Left ventricle myocardium superior (tissue), 1 donor: ENCODE data around the gene IRAK1. TPM values are rescaled to one million over a fixed set of nuclear protein-coding genes. Genes with fewer than 3 reads are reported as not detected.

Source experiments
- ATAC-seq: fragments of 200-7000 bp; cut with Tn5 transposase; one replicate; pipeline ENCODE4 v1.9.1; 2020; ENCODE audit warnings: mild to moderate bottlenecking, moderate library complexity
- DNase-seq: peaks from one replicate; pipeline ENCODE4 v3.0.0-alpha.2; 2020
- intact Hi-C: fragments of 100-400 bp; cut with micrococcal nuclease; formaldehyde crosslinking; loops from one replicate; pipeline ENCODE4 v1.11.0; 2022
- total RNA-seq: library from RNA; stranded (reverse); fragmentation: NEBNext Ultra II Directional; extraction: Animal tissue kit (Norgen Biotek cat#: 25700); gene quantifications from one replicate; pipeline ENCODE4 v1.2.1, GENCODE V29; 2021
- donor health status: DM: no; HTN: yes; CAD: no; lungs with severe emphysema.

IRAK1 gene
- total RNA-seq, 1 donor from 2014 or later, result 33.9 TPM

GRCh38 chrX:154023276-154024000 lies 3.7 kb upstream of the IRAK1 start:
- intact Hi-C loops, result no loop called here
- DNase-seq, result no peak
- no peak for ATAC-seq

DNA sequence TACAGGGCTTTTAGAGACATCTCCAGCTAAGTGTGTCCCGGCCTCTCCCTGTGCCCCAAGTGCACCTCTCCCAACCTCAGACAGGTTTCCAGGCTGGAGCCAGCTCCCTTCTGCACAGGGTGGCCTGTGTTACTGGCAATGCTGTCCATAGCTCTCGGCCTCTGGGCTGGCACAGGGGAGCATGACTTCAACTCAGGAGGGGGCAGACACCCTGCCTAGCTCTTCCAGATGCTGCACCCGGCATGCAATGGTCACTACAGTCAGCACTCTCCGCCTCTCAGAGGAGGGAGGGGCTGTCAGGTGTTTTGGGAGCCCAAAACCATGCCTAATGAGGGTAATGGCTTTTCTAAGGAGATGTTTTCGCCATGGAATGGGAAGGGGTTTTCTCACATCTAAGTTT lies 2.4 kb upstream of the IRAK1 start:
- intact Hi-C loops, result no loop called here
- DNase-seq (no peak), ATAC-seq (no peak)

- intact Hi-C loops, result no loop called here
- ATAC-seq (no peak), DNase-seq (no peak)
Measured at GRCh38 chrX:154021131-154021611, 1.5 kb upstream of the IRAK1 start.

- intact Hi-C loops, result no loop called here
- DNase-seq, result no peak
- ATAC-seq, result peak; percentile 4
Measured at GRCh38 chrX:154020536-154021115, 924 bp upstream of the IRAK1 start.

DNA sequence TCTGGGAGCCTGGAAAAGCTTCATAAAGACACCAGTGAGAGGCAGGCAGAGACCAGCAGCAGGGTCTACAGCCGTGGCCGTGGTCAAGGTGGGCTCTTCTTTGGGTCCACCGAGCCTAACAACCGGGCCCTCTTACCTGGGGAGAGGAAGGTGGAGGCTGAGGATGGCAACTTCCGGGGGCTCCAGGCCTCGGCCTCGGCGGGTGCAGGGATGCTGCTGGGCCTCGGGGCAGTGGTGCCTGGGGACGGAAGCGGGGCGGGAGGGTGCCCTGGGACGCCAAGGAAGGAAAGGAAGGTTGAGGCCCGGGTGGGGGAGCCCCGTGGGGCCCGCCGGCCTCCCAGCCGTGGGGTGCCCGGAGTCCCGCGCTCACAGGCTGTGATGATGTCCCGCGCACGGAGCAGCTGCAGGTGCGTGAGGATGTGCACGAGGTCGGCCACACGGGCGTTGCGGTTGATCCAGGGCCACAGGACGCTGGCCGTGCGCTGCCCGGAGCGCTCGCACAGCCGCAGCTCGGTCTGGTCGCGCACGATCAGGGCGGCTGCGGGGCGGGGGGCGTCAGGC lies 561 bp downstream of the IRAK1 start:
- intact Hi-C loops, result no loop called here
- DNase-seq, result no peak
- no peak for ATAC-seq

DNA sequence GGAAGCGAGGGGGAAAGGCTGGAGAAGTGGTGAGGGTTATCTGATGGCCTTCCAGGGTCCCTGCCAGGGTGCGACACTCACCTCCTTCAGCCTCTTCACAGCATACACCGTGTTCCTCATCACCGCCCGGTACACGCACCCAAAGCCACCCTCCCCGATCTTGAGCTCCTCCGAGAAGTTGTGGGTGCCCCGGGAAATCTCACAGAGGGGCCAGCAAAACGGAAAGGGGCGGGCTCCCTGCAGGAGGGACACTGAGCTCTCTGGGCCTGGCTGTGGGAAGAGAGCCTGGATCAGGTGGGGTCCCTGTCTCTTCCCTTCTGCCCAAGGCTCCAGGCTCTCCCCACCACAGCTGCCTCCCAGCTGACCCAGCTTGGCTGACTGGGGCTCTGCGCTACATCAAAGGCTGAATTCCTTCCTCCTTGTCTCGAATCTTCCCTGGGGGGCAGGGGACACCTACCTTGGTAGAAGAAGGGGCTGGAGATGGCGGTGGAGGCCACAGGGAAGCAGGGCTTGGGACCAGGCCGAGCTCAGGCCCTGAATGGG lies 1.1 kb downstream of the IRAK1 start:
- no peak for ATAC-seq
- intact Hi-C loops, result no loop called here

GRCh38 chrX:154017766-154018517 lies 1.8 kb downstream of the IRAK1 start:
- ATAC-seq, result no peak
- intact Hi-C loops, result no loop called here
- DNase-seq, result no peak

More for the DNA sequence above, 1.1 kb downstream of the IRAK1 start:
- DNase-seq, result no peak

DNA sequence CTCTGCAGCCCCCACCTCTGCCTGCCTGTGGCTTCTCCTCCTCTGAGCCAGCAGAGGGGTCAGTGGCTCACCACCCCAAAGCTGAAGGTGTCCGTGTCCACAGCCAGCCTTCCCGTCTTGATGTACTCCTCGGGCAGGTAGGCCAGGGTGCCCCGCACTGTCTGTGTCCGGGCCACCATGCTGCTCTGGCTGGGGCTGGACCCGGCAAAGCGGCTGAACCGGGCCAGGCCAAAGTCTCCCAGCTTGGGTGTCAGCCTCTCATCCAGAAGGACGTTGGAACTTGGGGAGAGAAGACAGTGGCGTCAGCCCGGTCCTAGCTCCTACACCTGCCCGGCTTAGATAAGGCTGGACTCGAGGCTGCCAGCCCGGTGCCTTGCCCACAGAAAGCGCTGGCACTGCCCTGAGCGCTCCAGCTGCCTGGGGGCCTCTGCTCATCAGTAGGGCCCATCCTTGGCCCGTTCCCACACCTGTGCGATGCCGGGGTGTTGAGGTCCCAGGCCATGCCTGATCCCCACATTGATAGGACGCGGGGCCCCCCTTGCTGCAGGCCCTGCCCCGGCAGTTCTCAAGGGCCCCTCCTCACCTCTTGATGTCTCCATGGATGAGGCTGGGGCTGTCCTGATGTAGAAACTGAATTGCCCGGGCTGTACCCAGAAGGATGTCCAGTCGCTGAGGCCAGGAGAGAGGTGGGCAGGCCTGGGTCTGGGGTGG lies 3.2 kb downstream of the IRAK1 start:
- DNase-seq, result no peak
- intact Hi-C loops, result no loop called here
- no peak for ATAC-seq

- ATAC-seq (no peak), DNase-seq (no peak)
- intact Hi-C loops, result no loop called here
Measured at GRCh38 chrX:154015581-154016264, 4.0 kb downstream of the IRAK1 start.

DNA sequence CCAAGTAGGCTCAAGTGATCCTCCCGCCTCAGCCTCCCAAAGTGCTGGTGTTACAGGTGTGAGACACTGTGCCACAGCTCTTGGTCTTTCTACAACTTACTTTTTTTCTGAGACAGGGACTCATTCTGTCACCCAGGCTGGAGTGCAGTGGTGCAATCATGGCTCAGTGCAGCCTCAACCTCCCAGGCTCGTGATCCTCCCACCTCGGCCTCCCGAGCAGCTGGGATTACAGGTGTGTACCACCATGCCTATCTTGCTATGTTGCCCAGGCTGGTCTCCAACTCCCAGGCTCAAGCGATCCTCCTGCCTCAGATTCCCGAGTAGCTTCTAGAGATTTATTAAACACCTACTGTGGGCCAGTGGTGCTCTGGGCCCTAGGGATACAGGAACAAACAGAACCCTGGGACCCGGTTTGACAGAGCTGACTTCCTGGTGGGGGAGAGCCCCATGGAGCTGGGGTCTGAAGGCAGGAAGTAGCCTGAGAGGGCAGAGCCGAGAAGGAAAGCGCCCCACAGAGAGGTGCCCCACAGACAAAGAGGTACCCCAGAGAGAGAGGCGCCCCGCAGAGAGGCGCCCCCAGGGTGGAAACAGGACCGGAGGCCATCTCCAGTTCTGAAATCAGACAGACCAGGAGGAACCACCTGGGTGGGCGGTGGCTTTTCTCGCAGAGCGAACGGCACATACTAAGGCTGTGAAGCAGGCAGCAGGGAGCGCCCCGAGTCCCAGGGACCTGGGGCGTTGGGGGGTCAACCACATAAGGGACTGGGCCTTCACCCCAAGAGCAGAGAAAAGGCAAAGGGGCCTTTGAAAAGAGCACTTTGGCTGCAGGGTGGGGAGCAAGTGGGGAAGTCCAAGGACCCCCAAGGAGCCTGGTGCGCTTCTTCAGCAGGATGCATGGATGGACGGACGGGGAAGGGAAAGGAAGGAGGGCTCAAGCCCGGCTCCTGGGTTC lies 5.0 kb downstream of the IRAK1 start:
- DNase-seq, result no peak
- no peak for ATAC-seq
- intact Hi-C loops, result no loop called here

- intact Hi-C loops, result no loop called here
- DNase-seq, result no peak
- ATAC-seq, result peak; percentile 75
Measured at GRCh38 chrX:154013614-154014360, 5.9 kb downstream of the IRAK1 start.

DNA sequence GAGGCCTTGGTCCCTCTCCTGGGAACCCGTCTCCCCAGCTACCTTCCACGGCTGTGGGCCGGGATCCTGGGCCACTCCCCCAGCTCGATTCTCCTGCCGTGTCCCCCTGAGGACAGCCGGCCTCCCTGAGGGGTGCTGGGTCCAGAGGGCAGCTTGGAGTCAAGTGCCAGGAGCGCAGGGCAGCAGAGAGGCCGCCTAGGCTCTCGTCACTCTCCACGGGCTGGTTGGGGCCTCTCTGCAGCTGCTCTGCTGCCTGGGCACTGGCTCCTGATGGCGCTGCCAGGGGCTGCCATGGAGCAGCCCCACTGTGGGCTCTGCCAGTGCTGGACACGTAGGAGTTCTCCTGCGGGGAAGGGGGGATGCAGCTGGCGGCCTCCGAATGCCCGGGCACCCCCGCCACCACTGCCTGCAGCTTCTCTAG lies 6.7 kb downstream of the IRAK1 start:
- ATAC-seq (no peak), DNase-seq (no peak)
- intact Hi-C loops, result no loop called here

DNA sequence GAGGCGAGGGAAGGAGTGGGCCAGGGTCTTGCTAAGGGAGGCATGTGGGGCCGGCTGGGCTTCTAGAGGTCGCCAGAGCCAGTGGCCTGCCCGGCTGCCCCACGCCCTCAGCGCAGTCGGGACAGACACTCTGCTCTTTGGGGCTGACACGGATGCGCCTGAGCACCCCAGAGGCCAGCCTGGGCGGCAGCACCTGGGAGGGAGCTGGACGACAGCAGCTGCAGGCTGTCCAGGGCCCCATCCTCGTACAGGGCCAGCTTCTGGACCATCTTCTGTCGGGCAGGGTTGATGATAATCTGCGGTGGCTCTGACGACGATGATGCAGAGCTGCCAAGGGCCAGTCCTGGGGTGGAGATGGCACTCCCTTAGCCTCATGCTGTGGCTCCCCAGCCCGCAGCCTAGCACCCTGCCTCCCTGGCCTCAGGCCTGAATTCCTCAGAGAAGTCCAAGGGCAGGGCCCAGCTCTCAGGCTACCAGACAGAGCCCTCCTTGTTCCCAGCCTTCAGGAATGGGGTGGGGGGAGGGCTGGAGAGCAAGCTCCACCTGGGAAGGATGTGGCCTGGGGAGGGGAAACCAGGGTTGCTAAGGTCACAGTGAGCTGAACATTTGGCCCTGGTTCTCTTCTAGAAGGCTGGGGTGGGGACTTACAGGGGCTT lies 7.2 kb downstream of the IRAK1 start:
- ATAC-seq (no peak), DNase-seq (no peak)
- intact Hi-C loops, result no loop called here

GRCh38 chrX:154011376-154012335 lies 8.0 kb downstream of the IRAK1 start:
- DNase-seq, result no peak
- ATAC-seq, result no peak
- intact Hi-C loops, result no loop called here
